Suppressor macrophage treated with lipopolysaccharide for 1 hour (primary cell): ENCODE data around the gene PIAS3.

ENCODE experiments used
- DNase-seq, 3 donors: peaks; one replicate each; pipeline ENCODE4 v3.0.0-alpha.2; 2020 to 2022

Gene PIAS3

GRCh38 chr1:145858901-145859490 is at the start of gene PIAS3:
TSS of gene PIAS3 (minus strand) at chr1:145859081. CDS start at chr1:145858990, 91 bp downstream.
- DNase-seq: peak; percentile 95 to 99 (median 98)

- no peak for DNase-seq
Measured at GRCh38 chr1:145908653-145909052, 49.8 kb upstream of the PIAS3 start.

- no peak for DNase-seq
Measured at GRCh38 chr1:145906954-145907753, 48.3 kb upstream of the PIAS3 start.

- DNase-seq: no peak
Measured at GRCh38 chr1:145901312-145902021, 42.6 kb upstream of the PIAS3 start.

GRCh38 chr1:145898756-145899155 is 39.9 kb upstream of the PIAS3 start:
- DNase-seq: no peak

GRCh38 chr1:145897969-145898368 is 39.1 kb upstream of the PIAS3 start:
- DNase-seq: no peak

GRCh38 chr1:145895471-145895870 is 36.6 kb upstream of the PIAS3 start:
- DNase-seq: no peak

GRCh38 chr1:145893306-145894055 is 34.6 kb upstream of the PIAS3 start:
- DNase-seq: no peak

GRCh38 chr1:145892486-145893087 is 33.7 kb upstream of the PIAS3 start:
- DNase-seq: no peak

- DNase-seq: peak; percentile 76 to 85 (median 78)
Measured at GRCh38 chr1:145891587-145892485, 33.0 kb upstream of the PIAS3 start.

- DNase-seq: no peak
Measured at GRCh38 chr1:145891143-145891542, 32.3 kb upstream of the PIAS3 start.

GRCh38 chr1:145889722-145890121 is 30.8 kb upstream of the PIAS3 start:
- DNase-seq: no peak

GRCh38 chr1:145887631-145888030 is 28.8 kb upstream of the PIAS3 start:
- no peak for DNase-seq

- no peak for DNase-seq
Measured at GRCh38 chr1:145886816-145887215, 27.9 kb upstream of the PIAS3 start.

- no peak for DNase-seq
Measured at GRCh38 chr1:145886390-145886789, 27.5 kb upstream of the PIAS3 start.

- peak; percentile 84 to 94 (median 91) for DNase-seq
Measured at GRCh38 chr1:145885738-145886287, 26.9 kb upstream of the PIAS3 start, which contains the start of gene ANKRD35. TSS of gene ANKRD35 (minus strand) at chr1:145885866. CDS start at chr1:145885758, 108 bp downstream.

GRCh38 chr1:145884675-145885074 is 25.8 kb upstream of the PIAS3 start:
- DNase-seq: no peak

- DNase-seq: no peak
Measured at GRCh38 chr1:145879775-145880174, 20.9 kb upstream of the PIAS3 start.

GRCh38 chr1:145878724-145879123 is 19.8 kb upstream of the PIAS3 start:
- DNase-seq: no peak

GRCh38 chr1:145877923-145878486 is 19.1 kb upstream of the PIAS3 start:
- DNase-seq: no peak

- DNase-seq: no peak
Measured at GRCh38 chr1:145874646-145875045, 15.8 kb upstream of the PIAS3 start.
